ENCODE data around the gene DHRS4. TPM values are rescaled to one million over a fixed set of nuclear protein-coding genes. Genes with fewer than 3 reads are reported as not detected.

The DHRS4 gene
- total and polyA plus RNA-seq, 2 of the 13 experiments (the other 11 are each of a cell fraction or from before 2014, with no cell fraction given), result 23.9 to 45.1 TPM

DNA sequence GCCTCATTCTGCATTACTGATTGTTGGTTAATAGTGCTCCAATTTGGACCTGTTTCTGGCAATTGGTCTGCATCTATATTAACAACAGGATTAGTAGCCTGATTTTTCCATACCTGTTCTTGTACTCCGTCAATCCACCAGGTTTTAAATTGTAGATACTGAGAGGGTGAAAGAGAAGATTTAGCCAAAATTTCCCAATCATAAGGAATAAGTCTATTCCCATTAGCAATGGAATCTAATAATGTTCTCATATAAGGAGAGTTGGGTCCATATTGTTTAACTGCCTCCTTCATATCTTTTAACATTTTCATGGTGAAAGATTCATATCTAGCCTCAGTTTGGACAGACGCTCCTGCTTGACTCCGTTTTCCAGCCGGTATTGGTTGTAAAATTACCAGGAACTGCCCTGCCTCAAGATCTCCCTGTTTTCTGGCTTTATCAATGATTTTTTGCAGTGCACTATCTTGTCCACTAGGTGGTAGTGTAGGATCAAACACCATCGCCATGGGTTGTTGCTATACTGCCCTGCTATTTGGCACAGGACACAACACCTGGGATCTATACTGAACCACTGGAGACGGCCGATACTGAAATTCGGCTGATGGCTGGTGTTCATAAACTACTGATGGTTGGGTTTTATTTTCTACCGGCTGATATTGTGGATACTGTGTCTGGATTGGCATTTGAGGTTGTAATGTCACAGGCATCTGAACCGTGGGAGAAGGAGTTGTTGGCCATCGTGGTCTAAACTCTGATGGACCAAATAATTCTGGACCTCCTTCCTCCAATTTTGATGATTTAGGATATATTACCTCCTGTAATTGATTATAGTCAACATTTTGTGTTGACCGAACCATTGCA lies 60.3 kb downstream of the DHRS4 start (continued):
- TF ChIP-seq NFAT5 (CRISPR knock-in tag; IDR thresholded peaks at IDR 0.05) (no peak), ZNF687 (CRISPR knock-in tag; IDR thresholded peaks at IDR 0.05) (no peak), SRSF9 (IDR thresholded peaks at IDR 0.05; ENCODE audit: borderline replicate concordance, insufficient read depth, low read depth, low read length, poor library complexity, severe bottlenecking) (no peak), ZNF619 (CRISPR knock-in tag; IDR thresholded peaks at IDR 0.05) (peak; percentile 93), YEATS2 (CRISPR knock-in tag; IDR thresholded peaks at IDR 0.05; ENCODE audit: borderline replicate concordance) (peak; percentile 74; the same call in 1 of the 2 replicates), IKZF1 (IDR thresholded peaks at IDR 0.05) (no peak), BHLHE40 (IDR thresholded peaks at IDR 0.05; ENCODE audit: low read length) (no peak), ZNF788 (CRISPR knock-in tag; IDR thresholded peaks at IDR 0.05; ENCODE audit: borderline replicate concordance) (peak; percentile 78; the same call in 1 of the 2 replicates), KDM5A (IDR thresholded peaks at IDR 0.05; ENCODE audit: borderline replicate concordance, low read length) (peak; percentile 37; the same call in 1 of the 2 replicates), MAFF (IDR thresholded peaks at IDR 0.05; ENCODE audit: low read depth, low read length) (no peak)
- TF ChIP-seq, protein P1, sequence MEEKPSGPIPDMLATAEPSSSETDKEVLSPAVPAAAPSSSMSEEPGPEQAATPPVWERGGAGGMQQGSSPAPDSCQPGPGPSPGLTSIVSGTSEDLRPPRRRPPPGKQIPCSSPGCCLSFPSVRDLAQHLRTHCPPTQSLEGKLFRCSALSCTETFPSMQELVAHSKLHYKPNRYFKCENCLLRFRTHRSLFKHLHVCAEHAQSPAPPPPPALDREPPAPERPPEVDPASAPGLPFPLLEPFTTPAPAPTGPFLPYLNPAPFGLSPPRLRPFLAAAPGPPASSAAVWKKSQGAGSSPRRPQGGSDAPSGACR (CRISPR knock-in tag; IDR thresholded peaks at IDR 0.05), result 0 out of 2 replicates have a peak, but pooled peaks have one; percentile 37
- TF ChIP-seq, protein P2, sequence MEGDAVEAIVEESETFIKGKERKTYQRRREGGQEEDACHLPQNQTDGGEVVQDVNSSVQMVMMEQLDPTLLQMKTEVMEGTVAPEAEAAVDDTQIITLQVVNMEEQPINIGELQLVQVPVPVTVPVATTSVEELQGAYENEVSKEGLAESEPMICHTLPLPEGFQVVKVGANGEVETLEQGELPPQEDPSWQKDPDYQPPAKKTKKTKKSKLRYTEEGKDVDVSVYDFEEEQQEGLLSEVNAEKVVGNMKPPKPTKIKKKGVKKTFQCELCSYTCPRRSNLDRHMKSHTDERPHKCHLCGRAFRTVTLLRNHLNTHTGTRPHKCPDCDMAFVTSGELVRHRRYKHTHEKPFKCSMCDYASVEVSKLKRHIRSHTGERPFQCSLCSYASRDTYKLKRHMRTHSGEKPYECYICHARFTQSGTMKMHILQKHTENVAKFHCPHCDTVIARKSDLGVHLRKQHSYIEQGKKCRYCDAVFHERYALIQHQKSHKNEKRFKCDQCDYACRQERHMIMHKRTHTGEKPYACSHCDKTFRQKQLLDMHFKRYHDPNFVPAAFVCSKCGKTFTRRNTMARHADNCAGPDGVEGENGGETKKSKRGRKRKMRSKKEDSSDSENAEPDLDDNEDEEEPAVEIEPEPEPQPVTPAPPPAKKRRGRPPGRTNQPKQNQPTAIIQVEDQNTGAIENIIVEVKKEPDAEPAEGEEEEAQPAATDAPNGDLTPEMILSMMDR (CRISPR knock-in tag; IDR thresholded peaks at IDR 0.05), result peak; percentile 100
- TF ChIP-seq, protein P3, sequence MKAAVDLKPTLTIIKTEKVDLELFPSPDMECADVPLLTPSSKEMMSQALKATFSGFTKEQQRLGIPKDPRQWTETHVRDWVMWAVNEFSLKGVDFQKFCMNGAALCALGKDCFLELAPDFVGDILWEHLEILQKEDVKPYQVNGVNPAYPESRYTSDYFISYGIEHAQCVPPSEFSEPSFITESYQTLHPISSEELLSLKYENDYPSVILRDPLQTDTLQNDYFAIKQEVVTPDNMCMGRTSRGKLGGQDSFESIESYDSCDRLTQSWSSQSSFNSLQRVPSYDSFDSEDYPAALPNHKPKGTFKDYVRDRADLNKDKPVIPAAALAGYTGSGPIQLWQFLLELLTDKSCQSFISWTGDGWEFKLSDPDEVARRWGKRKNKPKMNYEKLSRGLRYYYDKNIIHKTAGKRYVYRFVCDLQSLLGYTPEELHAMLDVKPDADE (CRISPR knock-in tag; IDR thresholded peaks at IDR 0.05), result peak; percentile 44; the same call in 1 of the 2 replicates
